HG03025 (cell line): ENCODE data around the gene EEFSEC.

ENCODE experiments used
- ATAC-seq: cut with Tn5 transposase; IDR thresholded peaks from one replicate; pipeline ENCODE4 v1.9.1; 2021; ENCODE audit warnings: mild to moderate bottlenecking, moderate library complexity; ENCODE audit not compliant: unreplicated experiment, low FRiP score

Gene EEFSEC

GRCh38 chr3:128326051-128326823, 173.0 kb downstream of the EEFSEC start:
- no peak for ATAC-seq

- ATAC-seq = no peak
Measured at GRCh38 chr3:128327606-128328031, 174.3 kb downstream of the EEFSEC start.

GRCh38 chr3:128328546-128329458, 175.5 kb downstream of the EEFSEC start:
- ATAC-seq = no peak

GRCh38 chr3:128329491-128330213, 176.4 kb downstream of the EEFSEC start:
- ATAC-seq = no peak

GRCh38 chr3:128330214-128330842, 177.0 kb downstream of the EEFSEC start:
- no peak for ATAC-seq

- no peak for ATAC-seq
Measured at GRCh38 chr3:128334086-128334645, 180.9 kb downstream of the EEFSEC start.

- no peak for ATAC-seq
Measured at GRCh38 chr3:128334766-128335165, 181.5 kb downstream of the EEFSEC start.

- no peak for ATAC-seq
Measured at GRCh38 chr3:128335621-128336296, 182.5 kb downstream of the EEFSEC start.

GRCh38 chr3:128336337-128337156, 183.3 kb downstream of the EEFSEC start:
- ATAC-seq = no peak

- ATAC-seq = no peak
Measured at GRCh38 chr3:128337305-128337704, 184.0 kb downstream of the EEFSEC start.

- no peak for ATAC-seq
Measured at GRCh38 chr3:128338536-128339330, 185.5 kb downstream of the EEFSEC start.

- ATAC-seq = no peak
Measured at GRCh38 chr3:128339491-128340012, 186.3 kb downstream of the EEFSEC start.

- ATAC-seq = no peak
Measured at GRCh38 chr3:128340198-128340903, 187.1 kb downstream of the EEFSEC start.

- no peak for ATAC-seq
Measured at GRCh38 chr3:128340904-128341555, 187.7 kb downstream of the EEFSEC start.

- no peak for ATAC-seq
Measured at GRCh38 chr3:128341659-128342395, 188.5 kb downstream of the EEFSEC start.

- ATAC-seq = no peak
Measured at GRCh38 chr3:128342701-128343180, 189.5 kb downstream of the EEFSEC start.
